GM12878 (cell line): Measurements from ENCODE around the gene PHAF1. TPM values are rescaled to one million over a fixed set of nuclear protein-coding genes. Genes with fewer than 3 reads are reported as not detected.

Experiments used
- ATAC-seq: fragments of 200-7000 bp; cut with Tn5 transposase; 3 replicates; pipeline ENCODE4 v1.9.1; 2020; ENCODE audit warnings: mild to moderate bottlenecking, moderate library complexity
- BruUV-seq: library from RNA; stranded (reverse); fragments of 400-500 nt; replicated peaks from 2 replicates; lab custom pipeline; 2021; lab: Mats Ljungman, UMichigan
- CTCF ChIA-PET: fragments of 300-600 bp; sonication (Branson Sonifier 250); formaldehyde crosslinking; extraction: SDS; loops from one replicate; lab custom pipeline; 2021; ENCODE audit warnings: inconsistent platforms; lab: Yijun Ruan, JAX
- POLR2A ChIA-PET: fragments of 350-600 bp; formaldehyde crosslinking; extraction: SDS; loops from one replicate; lab custom pipeline; 2021; ENCODE audit warnings: inconsistent platforms; lab: Charles Lee
- RAD21 ChIA-PET: fragments of 300-600 bp; sonication (Branson Sonifier 250); formaldehyde crosslinking; loops from one replicate; lab custom pipeline; 2023; ENCODE audit warnings: antibody characterized with exemption; ENCODE audit not compliant: unreplicated experiment; lab: Charles Lee
- SMC1A ChIA-PET: fragments of 300-600 bp; sonication (Branson Sonifier 250); formaldehyde crosslinking; loops from one replicate; lab custom pipeline; 2023; ENCODE audit not compliant: unreplicated experiment, uncharacterized antibody; lab: Charles Lee
- DNase-seq: peaks from one replicate; pipeline ENCODE4 v3.0.0-alpha.2; 2011; ENCODE audit warnings: low read depth, low spot score
- FAIRE-seq: peaks from 3 replicates; lab custom pipeline; 2011; peaks lifted over from hg19 to GRCh38; lab: Jason Lieb, UNC
- H2AFZ ChIP-seq: 2 replicates; pipeline ENCODE4 v1.6.0; 2011; ENCODE audit warnings: low read depth, low read length, control low read depth; ENCODE audit not compliant: control insufficient read depth
- H3K27ac ChIP-seq: 2 replicates; pipeline ENCODE4 v1.5.1; 2011; ENCODE audit warnings: control low read depth; ENCODE audit not compliant: control insufficient read depth, insufficient read depth
- H3K27me3 ChIP-seq, 2 experiments: replicated peaks in 1 of 2; 2 replicates each; pipeline versions ENCODE4 v1.6.0 to v1.6.1; 2011; ENCODE audit warnings: low read length in 1 of 2; ENCODE audit not compliant: control insufficient read depth in 2 of 2, insufficient read depth in 2 of 2
- H3K36me3 ChIP-seq, 2 experiments: 2 replicates each; pipeline ENCODE4 v1.5.1; 2011; ENCODE audit warnings: low read length in 1 of 2; ENCODE audit not compliant: control insufficient read depth in 2 of 2, insufficient read depth in 2 of 2
- H3K4me1 ChIP-seq: 2 replicates; pipeline ENCODE4 v1.6.1; 2011; ENCODE audit warnings: mild to moderate bottlenecking, low read length, moderate library complexity, mixed read lengths; ENCODE audit not compliant: control insufficient read depth, insufficient read depth
- H3K4me2 ChIP-seq: 2 replicates; pipeline ENCODE4 v1.6.0; 2011; ENCODE audit warnings: control low read depth; ENCODE audit not compliant: control insufficient read depth, insufficient read depth
- H3K4me3 ChIP-seq: fragments of 200-600 bp; sonication (generic); 2 replicates; pipeline ENCODE4 v1.5.1; 2016
- H3K79me2 ChIP-seq: 2 replicates; pipeline ENCODE4 v1.6.0; 2011; ENCODE audit warnings: low read length; ENCODE audit not compliant: control insufficient read depth, insufficient read depth
- H3K9ac ChIP-seq: 2 replicates; pipeline ENCODE4 v1.8.0; 2011; ENCODE audit warnings: low read length, control low read depth, mixed read lengths; ENCODE audit not compliant: control insufficient read depth, insufficient read depth
- H3K9me3 ChIP-seq: replicated peaks from 3 replicates; pipeline ENCODE4 v1.5.1; 2011; ENCODE audit warnings: mild to moderate bottlenecking, low read length; ENCODE audit not compliant: control insufficient read depth, insufficient read depth
- H4K20me1 ChIP-seq: 2 replicates; pipeline ENCODE4 v1.6.0; 2011; ENCODE audit not compliant: control insufficient read depth, insufficient read depth
- ASH2L ChIP-seq: fragments of 300-600, 200-600 bp; sonication (generic); IDR thresholded peaks from 2 replicates; pipeline ENCODE4 v1.6.1; 2017; ENCODE audit warnings: low read depth, mild to moderate bottlenecking, borderline replicate concordance
- E2F8 ChIP-seq: fragments of 450-650 bp; IDR thresholded peaks from 2 replicates; pipeline ENCODE4 v1.6.1; 2018; ENCODE audit warnings: mild to moderate bottlenecking, low read depth, moderate library complexity; ENCODE audit not compliant: partially characterized antibody
- GATAD2B ChIP-seq: fragments of 450-650 bp; conservative IDR thresholded peaks from 2 replicates; pipeline ENCODE4 v1.6.1; 2017; ENCODE audit warnings: low read depth, mild to moderate bottlenecking, moderate library complexity
- JUND ChIP-seq: IDR thresholded peaks from 2 replicates; pipeline ENCODE4 v1.6.1; 2012; ENCODE audit warnings: low read depth, mild to moderate bottlenecking, low read length, improper control_type of control experiment, moderate library complexity
- KAT2A ChIP-seq: conservative IDR thresholded peaks from 2 replicates; pipeline ENCODE4 v1.6.1; 2011; ENCODE audit warnings: low read depth, low read length; ENCODE audit not compliant: control insufficient read depth
- KDM1A ChIP-seq: fragments of 200-600 bp; sonication (generic); IDR thresholded peaks from 2 replicates; pipeline ENCODE4 v1.6.1; 2016; ENCODE audit warnings: borderline replicate concordance
- MLLT1 ChIP-seq: fragments of 450-650 bp; IDR thresholded peaks from 2 replicates; pipeline ENCODE4 v1.6.1; 2016; ENCODE audit warnings: mild to moderate bottlenecking
- NFYA ChIP-seq: IDR thresholded peaks from 2 replicates; pipeline ENCODE4 v1.6.1; 2011; ENCODE audit warnings: low read depth, mild to moderate bottlenecking, low read length, improper control_type of control experiment, borderline replicate concordance
- PRDM15 ChIP-seq: fragments of 450-650 bp; formaldehyde crosslinking; IDR thresholded peaks from 2 replicates; pipeline ENCODE4 v1.4.0; 2020; ENCODE audit warnings: mild to moderate bottlenecking, moderate library complexity
- SREBF2 ChIP-seq: IDR thresholded peaks from 2 replicates; pipeline ENCODE4 v1.6.1; 2012; ENCODE audit warnings: mild to moderate bottlenecking, low read length
- ZBED1 ChIP-seq: IDR thresholded peaks from 2 replicates; pipeline ENCODE4 v1.6.1; 2016; ENCODE audit warnings: borderline replicate concordance
- ZNF207 ChIP-seq: fragments of 450-650 bp; IDR thresholded peaks from 2 replicates; pipeline ENCODE4 v1.6.1; 2014; ENCODE audit warnings: antibody characterized with exemption, mild to moderate bottlenecking, borderline replicate concordance
- ZNF622 ChIP-seq: fragments of 450-650 bp; IDR thresholded peaks from 2 replicates; pipeline ENCODE4 v1.6.1; 2017; ENCODE audit warnings: mild to moderate bottlenecking, inconsistent platforms
- ZZZ3 ChIP-seq: IDR thresholded peaks from 2 replicates; pipeline ENCODE4 v1.6.1; 2011; ENCODE audit warnings: low read depth; ENCODE audit not compliant: control insufficient read depth, insufficient read length
- WGBS: methylation state at CpG from one replicate; pipeline ENCODE4 v1.1.6; 2016; ENCODE audit warnings: low lambda C conversion rate; ENCODE audit not compliant: insufficient replicate concordance, insufficient coverage; ENCODE audit errors: missing lambda C conversion rate; 5-methylcytosine and 5-hydroxymethylcytosine counted together
- in situ Hi-C: fragments of 300-500 bp; cut with MboI; formaldehyde crosslinking; loops from 9 replicates; pipeline ENCODE4 v1.14.3; 2018; ENCODE audit warnings: mixed read lengths
- intact Hi-C: fragments of 100-400 bp; cut with micrococcal nuclease; formaldehyde crosslinking; loops from one replicate; pipeline ENCODE4 v1.14.2; 2022; ENCODE audit not compliant: unreplicated experiment
- polyA plus RNA-seq, 11 experiments: library from polyadenylated mRNA; depleted of rRNA in 4 of 11; unstranded in 6 of 11; stranded (reverse) in 5 of 11; fragments of >200 nt; fragmentation: Nextera tagmentation in 4 of 11; fragmentation: Illumina TruSeq in 1 of 11; extraction: Ambion mirVana in 4 of 11; extraction: Trizol in 1 of 11; gene quantifications; 1 replicate in 1 of 11; 2 replicates in 10 of 11; pipeline versions ENCODE4 v1.2.1 to v1.2.3, GENCODE V29; 2011 to 2016; ENCODE audit warnings: inconsistent platforms in 2 of 11, missing spikeins in 2 of 11, low read depth in 1 of 11
- total RNA-seq, 4 experiments: library from RNA; depleted of rRNA in 3 of 4; stranded (reverse); fragments of >200 nt in 3 of 4; fragmentation: Illumina TruSeq in 1 of 4; extraction: Trizol in 1 of 4; gene quantifications; 2 replicates each; pipeline versions ENCODE4 v1.2.1 to v1.2.3, GENCODE V29; 2013 to 2021

The PHAF1 gene
- total and polyA plus RNA-seq, 10 of the 15 experiments (the other 5 are each of a cell fraction or from before 2014, with no cell fraction given), result 4.5 to 20.9 (median 14.9) TPM

- Histone ChIP-seq H3K27me3 (no peaks in the 10 kb centered on the region), H3K4me2 (no peak overlapping the region), H3K4me3 (no peak overlapping the region), H3K27ac (no peak overlapping the region), H3K79me2 (peaks cover 23% of the 10 kb centered on the region), H3K9ac (no peak overlapping the region), H2AFZ (no peak overlapping the region; the same call in 1 of the 2 replicates), H3K9me3 (no peaks in the 10 kb centered on the region), H3K4me1 (peaks cover 8% of the 10 kb centered on the region), H3K36me3 (peaks cover 9 to 10% of the 10 kb centered on the region in 2 experiments), H4K20me1 (peaks cover 4% of the 10 kb centered on the region)
- ChIA-PET POLR2A (interaction anchor here (1.4 kb wide), 1 partner anchor 36 kb away, joined by 5 read pairs; the partner anchor contains the start of gene TMEM208), SMC1A (interaction anchor here (0.7 to 1.1 kb wide), 2 partner anchors 33 to 148 kb away, joined by 3 read pairs; no protein-coding TSS in a partner anchor), CTCF (interaction anchor here (1.0 to 1.7 kb wide), 5 partner anchors 20 to 237 kb away, joined by 3 to 5 read pairs (median 4); partner anchors contain the start of genes NOL3 and TMEM208), RAD21 (no interaction called here)
- in situ Hi-C loops (no loop called here), intact Hi-C loops (no loop called here)
- FAIRE-seq (no peak), DNase-seq (no peak), ATAC-seq (no peak)
- WGBS, result 67% methylated on average over 13 of the region's 13 CpGs
- no TSS peak for BruUV-seq
- TF ChIP-seq ZNF207 (no peak), ZZZ3 (no peak), MLLT1 (no peak), GATAD2B (no peak), E2F8 (no peak), SREBF2 (no peak), ZNF622 (no peak), KAT2A (no peak), NFYA (no peak), JUND (no peak), PRDM15 (CRISPR knock-in tag) (no peak), KDM1A (no peak), ASH2L (no peak), ZBED1 (no peak)
Measured at GRCh38 chr16:67190448-67191399, 81.0 kb downstream of the PHAF1 start.
